CD4-positive, alpha-beta T cell treated with Interleukin-12 subunit alpha and Interleukin-12 subunit beta, for 1 hour (primary cell): ENCODE results near the gene DNM3.
"Not testable (repeated sequence)": the region's sequence is repeated elsewhere in the genome, so short reads cannot be mapped to it uniquely, and the experiment has no call there.

Experiments used
- DNase-seq: peaks from one replicate; pipeline ENCODE4 v3.0.0-alpha.2; 2020

The DNM3 gene

GRCh38 chr1:171984850-171985485 is 143.7 kb downstream of the DNM3 start:
- DNase-seq, result peak; percentile 50

GRCh38 chr1:171985639-171986038 is 144.3 kb downstream of the DNM3 start:
- no peak for DNase-seq

- no peak for DNase-seq
Observed at GRCh38 chr1:171988243-171988885, 147.1 kb downstream of the DNM3 start.

- DNase-seq, result no peak
Observed at GRCh38 chr1:171990371-171990770, 149.1 kb downstream of the DNM3 start.

GRCh38 chr1:171994293-171994692 is 153.0 kb downstream of the DNM3 start:
- no peak for DNase-seq

- DNase-seq, result no peak
Observed at GRCh38 chr1:171995573-171995972, 154.3 kb downstream of the DNM3 start.

GRCh38 chr1:171997936-171998335 is 156.6 kb downstream of the DNM3 start:
- no peak for DNase-seq

- no peak for DNase-seq
Observed at GRCh38 chr1:171998711-171999110, 157.4 kb downstream of the DNM3 start.

GRCh38 chr1:171999756-172000155 is 158.5 kb downstream of the DNM3 start:
- DNase-seq, result no peak

GRCh38 chr1:172001288-172001687 is 160.0 kb downstream of the DNM3 start:
- no peak for DNase-seq

- peak; percentile 51 for DNase-seq
Observed at GRCh38 chr1:172002725-172003345, 161.5 kb downstream of the DNM3 start.

- DNase-seq, result no peak
Observed at GRCh38 chr1:172003766-172004530, 162.7 kb downstream of the DNM3 start.

GRCh38 chr1:172004671-172005070 is 163.4 kb downstream of the DNM3 start:
- DNase-seq, result no peak

GRCh38 chr1:172005856-172006255 is 164.6 kb downstream of the DNM3 start:
- DNase-seq, result no peak

GRCh38 chr1:172006660-172007059 is 165.4 kb downstream of the DNM3 start:
- no peak for DNase-seq

- DNase-seq, result no peak
Observed at GRCh38 chr1:172018727-172019311, 177.5 kb downstream of the DNM3 start.

- DNase-seq, result no peak
Observed at GRCh38 chr1:172019976-172020375, 178.7 kb downstream of the DNM3 start.

- no peak for DNase-seq
Observed at GRCh38 chr1:172024516-172024915, 183.2 kb downstream of the DNM3 start.

GRCh38 chr1:172024944-172025738 is 183.8 kb downstream of the DNM3 start:
- not testable (repeated sequence) for DNase-seq

- DNase-seq, result no peak
Observed at GRCh38 chr1:172040466-172040865, 199.2 kb downstream of the DNM3 start.

GRCh38 chr1:172041102-172041501 is 199.8 kb downstream of the DNM3 start:
- DNase-seq, result no peak

GRCh38 chr1:172041742-172042141 is 200.4 kb downstream of the DNM3 start:
- DNase-seq, result no peak
